CD4-positive, alpha-beta T cell treated with Interleukin-4 for 1 hour (primary cell): ENCODE data around the gene FRYL.
"Not testable (repeated sequence)": the region's sequence is repeated elsewhere in the genome, so short reads cannot be mapped to it uniquely, and the experiment has no call there.

ENCODE experiments used
- DNase-seq, 2 donors: peaks; one replicate each; pipeline ENCODE4 v3.0.0-alpha.2; 2020 to 2022

FRYL gene

DNA sequence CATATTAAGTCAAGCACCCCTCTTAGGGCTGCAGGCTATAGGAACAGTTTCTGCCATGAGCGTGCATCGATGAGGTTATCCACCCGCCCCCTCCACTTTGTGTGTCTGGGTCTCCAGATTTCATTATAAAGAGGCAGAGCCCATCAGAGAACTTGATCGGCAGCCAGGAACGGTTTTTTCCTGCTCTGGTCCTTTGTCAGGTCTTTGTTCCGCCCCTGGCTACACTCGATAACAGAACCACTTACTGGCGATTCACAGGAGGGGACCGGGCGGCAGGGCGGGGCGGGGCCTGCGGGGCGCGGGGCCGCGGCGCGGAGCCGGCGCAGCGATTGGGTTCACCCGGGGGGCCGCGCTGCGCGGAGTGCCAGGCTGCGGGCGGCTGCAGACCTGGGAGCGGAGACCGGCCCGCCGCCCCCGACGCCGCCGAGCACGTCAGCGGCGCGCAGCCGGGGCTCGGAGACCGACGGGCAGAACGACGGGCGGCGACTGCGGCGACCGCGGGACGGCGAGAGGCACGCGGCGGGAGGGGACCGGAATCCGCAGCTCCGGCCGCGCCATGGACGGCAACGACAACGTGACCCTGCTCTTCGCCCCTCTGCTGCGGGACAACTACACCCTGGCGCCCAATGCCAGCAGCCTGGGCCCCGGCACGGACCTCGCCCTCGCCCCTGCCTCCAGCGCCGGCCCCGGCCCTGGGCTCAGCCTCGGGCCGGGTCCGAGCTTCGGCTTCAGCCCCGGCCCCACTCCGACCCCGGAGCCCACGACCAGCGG, 296.9 kb downstream of the FRYL start, which contains the start of gene SLC10A4:
Gene SLC10A4 (plus strand): TSS at position 338 of the 771 bp plus-strand sequence. CDS start 219 bp downstream, at position 557.
- DNase-seq = no peak

- no peak for DNase-seq
These were observed 298.5 kb downstream of the FRYL start for GRCh38 chr4:48481581-48481980.

- no peak for DNase-seq
These were observed 301.8 kb downstream of the FRYL start for GRCh38 chr4:48478273-48478672.

DNA sequence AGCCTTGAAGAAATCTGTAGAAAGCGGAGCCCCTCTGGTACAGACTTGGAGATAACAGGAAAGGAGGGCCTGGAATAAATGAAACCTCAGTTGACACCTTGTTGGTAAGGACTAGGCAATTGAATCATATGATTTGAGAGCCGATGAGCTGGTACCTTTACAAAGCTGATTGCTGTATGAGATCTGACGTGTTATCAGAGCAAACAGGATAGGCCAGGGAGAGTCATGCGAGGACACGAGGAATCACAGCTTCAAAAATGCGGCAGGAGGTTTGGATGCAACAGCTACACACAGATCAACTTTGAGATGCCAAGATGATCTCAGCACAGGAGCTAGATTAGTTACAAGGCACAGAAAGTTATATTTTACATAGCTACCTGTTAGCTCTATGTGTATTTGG, 304.3 kb downstream of the FRYL start:
- no peak for DNase-seq

GRCh38 chr4:48472794-48473193, 307.3 kb downstream of the FRYL start:
- DNase-seq = no peak

DNA sequence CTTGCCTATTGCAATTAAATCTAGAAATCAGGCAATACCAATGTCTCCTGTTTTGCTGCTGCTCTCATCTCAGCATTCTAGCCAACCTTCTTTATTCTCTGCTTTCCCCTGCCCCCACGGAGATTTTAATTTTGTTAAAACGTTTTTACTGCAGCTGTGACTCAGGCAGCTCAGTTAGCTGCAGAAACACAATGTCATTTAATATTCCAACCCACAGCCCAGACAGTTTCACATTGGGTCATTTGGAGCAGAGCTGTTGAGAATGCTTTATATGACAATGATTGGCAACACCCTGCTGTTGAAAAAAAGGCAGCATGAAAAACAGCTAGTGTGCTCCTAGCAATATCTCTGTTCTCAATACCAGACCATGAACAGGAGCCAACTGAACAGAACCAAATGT, 309.5 kb downstream of the FRYL start:
- DNase-seq = no peak

GRCh38 chr4:48470137-48470536, 309.9 kb downstream of the FRYL start:
- DNase-seq = no peak

DNA sequence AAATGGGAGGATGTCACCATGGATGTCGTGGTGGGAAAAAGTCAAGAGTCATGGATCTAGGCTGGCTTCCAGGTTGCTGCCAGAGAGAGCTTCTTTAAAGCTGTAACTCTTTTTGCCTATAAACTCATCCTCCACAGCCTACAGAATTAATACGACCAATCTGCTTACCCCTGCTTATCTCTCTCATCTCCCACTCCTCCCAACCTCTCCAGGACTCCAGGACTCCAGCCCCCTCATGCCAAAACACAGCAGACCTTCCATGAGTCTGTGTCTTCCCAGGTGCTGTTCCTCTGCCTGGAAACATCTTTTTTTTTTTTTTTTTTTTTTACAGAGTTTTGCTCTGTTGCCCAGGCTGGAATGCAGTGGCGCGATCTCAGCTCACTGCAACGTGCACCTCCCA, 312.2 kb downstream of the FRYL start:
- no peak for DNase-seq

GRCh38 chr4:48467442-48467841, 312.6 kb downstream of the FRYL start:
- no peak for DNase-seq

DNA sequence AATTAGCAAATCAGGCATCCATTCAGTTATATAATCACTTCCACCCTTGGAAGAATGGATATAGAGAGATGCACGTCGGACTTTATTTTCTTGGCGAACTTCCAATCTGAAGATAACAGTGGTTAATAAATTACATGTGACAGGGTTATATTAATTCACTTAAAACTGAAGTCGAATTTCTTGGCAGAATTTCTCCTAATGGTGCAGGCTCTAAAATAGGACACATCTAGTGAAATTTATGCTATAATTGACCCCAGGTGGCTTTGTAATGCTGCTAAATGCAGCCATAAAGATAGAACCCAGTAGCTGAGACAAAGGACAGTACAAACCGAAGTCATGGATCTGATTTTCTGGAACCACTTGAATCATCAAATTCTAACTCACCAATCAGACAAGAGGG, 317.7 kb downstream of the FRYL start:
- no peak for DNase-seq

DNA sequence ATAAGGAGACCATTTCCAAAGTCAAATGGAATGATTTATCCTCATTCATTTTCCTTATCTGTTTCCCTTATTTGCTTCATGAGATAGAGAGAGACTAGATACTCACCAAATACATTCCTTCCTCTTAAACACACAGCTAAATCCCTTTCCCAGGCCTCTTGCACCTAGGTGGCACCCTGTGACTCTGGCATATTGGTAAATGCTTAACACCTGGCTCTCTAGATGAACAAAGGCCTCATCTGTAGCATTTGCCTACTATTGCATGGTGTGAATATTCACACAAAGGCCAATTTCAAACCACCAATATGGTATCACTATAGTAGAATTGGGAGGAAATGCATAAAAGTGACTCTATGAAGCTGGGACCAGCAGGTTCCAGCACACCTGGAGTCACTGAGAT, 319.1 kb downstream of the FRYL start:
- DNase-seq = no peak

- no peak for DNase-seq
These were observed 325.5 kb downstream of the FRYL start for GRCh38 chr4:48454591-48454990.

GRCh38 chr4:48451656-48452055, 328.4 kb downstream of the FRYL start:
- DNase-seq = not testable (repeated sequence)

- no peak for DNase-seq
These were observed 329.3 kb downstream of the FRYL start for GRCh38 chr4:48450740-48451139.

GRCh38 chr4:48449151-48449550, 330.9 kb downstream of the FRYL start:
- DNase-seq = no peak
